Right lobe of liver (tissue), 4 donors: ENCODE data around the gene MDP1.

ENCODE experiments used
- POLR2A ChIP-seq: fragments of 450-650 bp; IDR thresholded peaks from one replicate; pipeline ENCODE4 v1.6.1; 2017; ENCODE audit warnings: antibody characterized with exemption, mild to moderate bottlenecking
- TF ChIP-seq, protein P1 (sequence below), 4 donors: fragments of 200-600 bp in 3 of 4; fragments of 450-650 bp in 1 of 4; IDR thresholded peaks; one replicate each; pipeline versions ENCODE4 v1.5.1 to v1.8.0; 2016 to 2022; ENCODE audit warnings: antibody characterized with exemption in 4 of 4, mild to moderate bottlenecking in 2 of 4
- donor health status: DM: no; HTN: no; CAD: no.
- donor health status: DM: no; HTN: no; CAD: no.
- donor health status: DM: no; HTN: yes; CAD: no.

DNA sequence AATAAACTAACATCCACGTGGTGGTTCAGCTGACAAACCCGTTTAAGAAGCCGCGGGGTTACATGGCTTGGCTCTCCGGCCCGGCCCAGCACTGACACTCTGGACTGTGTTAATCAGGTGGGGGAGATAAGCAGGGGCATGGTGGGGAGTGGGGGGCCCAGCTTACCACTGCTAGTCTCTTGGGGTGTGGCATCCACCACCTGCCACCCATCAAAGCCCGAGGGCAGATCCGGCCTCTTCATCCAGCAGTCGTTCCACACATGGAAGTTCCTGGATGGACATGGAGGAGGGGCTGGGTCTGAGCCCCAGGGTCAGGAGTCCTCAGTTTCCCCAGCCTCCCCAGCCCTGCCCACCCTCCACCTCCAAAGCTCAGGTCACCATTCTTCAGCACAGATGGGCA lies 42.3 kb upstream of the MDP1 start:
- no peak for TF ChIP-seq POLR2A
- TF ChIP-seq, protein P1, sequence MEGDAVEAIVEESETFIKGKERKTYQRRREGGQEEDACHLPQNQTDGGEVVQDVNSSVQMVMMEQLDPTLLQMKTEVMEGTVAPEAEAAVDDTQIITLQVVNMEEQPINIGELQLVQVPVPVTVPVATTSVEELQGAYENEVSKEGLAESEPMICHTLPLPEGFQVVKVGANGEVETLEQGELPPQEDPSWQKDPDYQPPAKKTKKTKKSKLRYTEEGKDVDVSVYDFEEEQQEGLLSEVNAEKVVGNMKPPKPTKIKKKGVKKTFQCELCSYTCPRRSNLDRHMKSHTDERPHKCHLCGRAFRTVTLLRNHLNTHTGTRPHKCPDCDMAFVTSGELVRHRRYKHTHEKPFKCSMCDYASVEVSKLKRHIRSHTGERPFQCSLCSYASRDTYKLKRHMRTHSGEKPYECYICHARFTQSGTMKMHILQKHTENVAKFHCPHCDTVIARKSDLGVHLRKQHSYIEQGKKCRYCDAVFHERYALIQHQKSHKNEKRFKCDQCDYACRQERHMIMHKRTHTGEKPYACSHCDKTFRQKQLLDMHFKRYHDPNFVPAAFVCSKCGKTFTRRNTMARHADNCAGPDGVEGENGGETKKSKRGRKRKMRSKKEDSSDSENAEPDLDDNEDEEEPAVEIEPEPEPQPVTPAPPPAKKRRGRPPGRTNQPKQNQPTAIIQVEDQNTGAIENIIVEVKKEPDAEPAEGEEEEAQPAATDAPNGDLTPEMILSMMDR (IDR thresholded peaks at IDR 0.05): no peak
